GM18499 (cell line): ENCODE results near the gene EMILIN2.

Source experiments
- ATAC-seq: cut with Tn5 transposase; IDR thresholded peaks from one replicate; pipeline ENCODE4 v1.9.1; 2021; ENCODE audit warnings: moderate number of reproducible peaks; ENCODE audit not compliant: insufficient read depth, unreplicated experiment

Gene EMILIN2

DNA sequence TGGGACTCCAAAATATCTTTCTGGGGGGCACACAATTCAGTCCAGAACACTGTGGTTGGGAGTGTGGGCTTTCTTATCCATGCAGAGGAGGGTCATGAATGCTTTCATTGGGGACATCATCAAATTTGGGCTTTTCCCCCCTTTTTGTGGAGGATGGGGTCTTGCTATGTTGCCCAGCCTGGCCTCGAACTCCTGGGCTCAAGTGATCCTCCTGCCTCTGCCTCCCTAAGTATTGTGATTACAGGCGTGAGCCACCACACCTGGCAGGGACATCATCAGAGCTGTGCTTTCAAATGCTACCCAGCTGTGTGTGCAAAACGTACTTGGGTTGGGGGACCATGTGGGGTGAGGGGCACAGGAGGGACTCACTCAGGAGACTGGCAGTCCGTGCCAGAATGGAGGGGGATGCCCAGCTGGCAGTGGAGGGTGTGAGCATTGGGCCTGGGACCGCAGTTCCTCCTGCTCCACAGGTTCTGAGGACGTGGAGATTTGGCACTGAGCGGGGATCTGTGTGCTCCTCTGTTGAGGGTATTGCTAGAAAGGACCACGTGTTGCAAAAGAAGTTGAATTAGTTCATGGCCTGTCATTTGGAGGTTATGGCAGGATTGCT, 24.4 kb downstream of the EMILIN2 start:
- no peak for ATAC-seq

- no peak for ATAC-seq
Observed at GRCh38 chr18:2872095-2872494, 25.3 kb downstream of the EMILIN2 start.

GRCh38 chr18:2874765-2875164, 28.0 kb downstream of the EMILIN2 start:
- ATAC-seq, result no peak

GRCh38 chr18:2878656-2879330, 32.0 kb downstream of the EMILIN2 start:
- ATAC-seq, result no peak

GRCh38 chr18:2879889-2880288, 33.1 kb downstream of the EMILIN2 start:
- ATAC-seq, result no peak

DNA sequence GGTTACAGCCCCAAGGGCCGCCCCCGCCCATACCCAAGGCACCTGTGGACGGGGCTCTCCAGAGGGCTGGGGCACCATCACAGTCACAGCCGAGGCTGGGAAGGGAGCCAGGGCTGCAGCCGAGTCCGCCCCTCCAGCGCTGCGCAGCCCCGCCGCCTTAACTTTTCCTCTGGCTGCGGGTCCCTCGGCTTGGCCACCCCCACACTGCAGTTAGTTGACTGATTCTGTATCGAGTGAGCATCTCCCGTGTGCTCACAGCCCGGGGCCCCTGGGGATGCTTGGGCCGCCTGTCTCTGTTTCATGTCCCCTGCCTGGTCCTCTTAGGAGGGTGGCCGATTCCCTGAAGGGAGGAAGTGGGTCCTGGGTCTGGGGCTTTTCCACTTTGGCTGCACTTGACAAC, 33.7 kb downstream of the EMILIN2 start:
- ATAC-seq, result no peak

- ATAC-seq, result no peak
Observed at GRCh38 chr18:2881088-2881839, 34.5 kb downstream of the EMILIN2 start.

DNA sequence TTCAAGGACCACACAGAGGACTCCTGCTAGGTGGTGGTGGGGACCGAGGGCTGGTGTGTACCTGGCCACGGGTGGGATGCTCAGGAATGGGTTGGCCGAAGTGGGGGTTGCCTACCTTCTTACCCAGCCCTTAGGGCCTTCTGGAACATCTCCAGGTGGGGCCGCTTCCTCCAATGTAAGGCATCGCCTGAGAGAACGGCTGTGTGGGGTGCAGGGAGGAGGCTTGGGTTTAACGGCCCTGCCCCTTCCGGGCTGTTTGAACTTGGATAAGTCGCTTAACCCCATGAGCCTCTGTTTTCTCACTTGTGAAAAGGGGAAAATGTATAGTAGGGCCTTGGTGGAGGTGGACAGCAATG, 35.0 kb downstream of the EMILIN2 start:
- ATAC-seq, result no peak

- no peak for ATAC-seq
Observed at GRCh38 chr18:2882201-2882600, 35.4 kb downstream of the EMILIN2 start.

GRCh38 chr18:2883076-2883735, 36.4 kb downstream of the EMILIN2 start:
- ATAC-seq, result peak; percentile 76

- ATAC-seq, result no peak
Observed at GRCh38 chr18:2884706-2885285, 38.0 kb downstream of the EMILIN2 start.

DNA sequence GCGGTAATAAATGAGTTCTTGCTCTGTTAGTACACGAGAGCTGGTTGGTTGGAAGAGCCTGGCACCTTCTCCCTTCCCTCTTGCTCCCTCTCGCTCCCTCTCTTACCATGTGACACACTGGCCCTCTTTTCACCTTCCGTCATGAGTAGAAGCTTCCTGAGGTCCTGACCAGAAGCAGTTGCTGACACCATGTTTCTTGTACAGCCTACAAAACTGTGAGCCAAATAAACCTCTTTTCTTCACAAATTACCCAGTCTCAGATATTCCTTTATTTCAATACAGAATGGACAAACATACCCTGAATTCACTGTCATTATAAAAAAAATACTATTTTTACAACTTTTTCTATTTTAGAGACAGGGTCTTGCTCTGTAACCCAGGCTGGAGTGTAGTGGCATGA, 40.7 kb downstream of the EMILIN2 start:
- no peak for ATAC-seq

- no peak for ATAC-seq
Observed at GRCh38 chr18:2889761-2890192, 43.0 kb downstream of the EMILIN2 start.

- no peak for ATAC-seq
Observed at GRCh38 chr18:2890606-2891005, 43.8 kb downstream of the EMILIN2 start.

DNA sequence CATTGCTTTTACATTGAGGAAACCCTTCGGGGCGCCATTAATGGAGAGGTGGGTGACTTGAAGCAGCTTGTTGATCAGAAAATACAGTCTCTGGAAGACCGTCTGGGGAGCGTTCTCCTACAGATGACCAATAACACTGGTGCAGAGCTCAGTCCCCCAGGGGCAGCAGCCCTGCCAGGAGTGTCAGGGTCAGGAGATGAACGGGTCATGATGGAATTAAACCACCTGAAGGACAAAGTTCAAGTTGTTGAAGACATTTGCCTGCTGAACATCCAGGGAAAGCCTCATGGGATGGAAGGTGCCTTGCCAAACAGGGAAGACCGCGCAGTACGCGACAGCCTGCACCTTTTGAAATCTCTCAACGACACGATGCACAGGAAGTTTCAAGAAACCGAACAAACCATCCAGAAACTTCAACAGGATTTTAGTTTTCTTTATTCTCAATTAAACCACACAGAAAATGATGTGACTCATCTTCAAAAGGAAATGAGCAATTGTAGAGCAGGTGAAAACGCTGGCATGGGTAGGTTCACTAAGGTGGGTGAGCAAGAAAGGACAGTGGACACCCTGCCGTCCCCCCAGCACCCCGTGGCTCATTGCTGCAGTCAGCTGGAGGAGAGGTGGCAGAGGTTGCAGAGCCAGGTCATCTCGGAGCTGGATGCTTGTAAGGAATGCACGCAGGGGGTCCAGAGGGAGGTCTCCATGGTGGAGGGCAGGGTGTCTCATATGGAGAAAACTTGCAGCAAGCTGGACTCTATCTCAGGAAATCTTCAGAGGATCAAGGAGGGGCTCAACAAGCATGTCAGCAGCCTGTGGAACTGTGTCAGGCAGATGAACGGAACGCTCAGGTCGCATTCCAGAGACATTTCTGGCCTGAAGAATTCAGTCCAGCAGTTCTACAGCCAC, 45.0 kb downstream of the EMILIN2 start:
- ATAC-seq, result no peak

DNA sequence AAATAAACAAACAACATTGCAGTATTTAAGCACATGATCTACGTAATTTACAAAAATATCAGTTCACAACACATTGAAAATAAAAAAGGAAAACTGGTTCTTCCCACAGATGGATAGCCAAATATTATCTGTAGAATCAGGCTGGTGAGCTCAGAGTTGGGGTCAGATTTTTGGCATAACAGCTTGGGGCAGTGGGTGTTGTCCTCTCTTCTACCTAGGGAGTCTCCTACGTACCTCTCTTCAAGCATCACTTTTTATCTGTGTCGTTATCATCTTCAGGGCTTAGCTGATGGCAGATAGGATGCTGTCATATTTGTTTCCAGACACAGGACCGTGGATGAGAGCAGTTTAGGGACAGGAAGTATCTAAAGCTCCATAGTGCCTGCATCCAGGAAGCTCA, 46.2 kb downstream of the EMILIN2 start:
- no peak for ATAC-seq

DNA sequence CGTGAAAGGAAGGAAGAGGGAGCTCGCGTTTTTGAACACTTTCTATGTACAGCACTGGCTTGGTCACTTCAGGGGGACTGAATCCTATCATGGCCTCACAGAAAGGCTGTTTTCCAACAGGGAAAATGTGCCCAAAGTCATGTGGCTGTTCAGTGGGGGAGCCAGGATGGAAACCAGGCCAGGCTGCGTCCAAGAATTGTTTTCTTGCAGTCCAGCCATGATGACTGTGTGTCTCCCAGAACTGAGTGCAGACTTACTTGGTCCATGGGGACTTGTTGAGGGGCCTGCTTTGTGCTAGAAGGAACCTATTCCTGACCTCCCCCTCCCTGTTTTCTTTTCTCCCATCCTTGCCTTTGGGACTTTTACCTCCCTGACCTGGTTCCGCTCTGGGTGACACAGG, 46.9 kb downstream of the EMILIN2 start:
- ATAC-seq, result no peak

DNA sequence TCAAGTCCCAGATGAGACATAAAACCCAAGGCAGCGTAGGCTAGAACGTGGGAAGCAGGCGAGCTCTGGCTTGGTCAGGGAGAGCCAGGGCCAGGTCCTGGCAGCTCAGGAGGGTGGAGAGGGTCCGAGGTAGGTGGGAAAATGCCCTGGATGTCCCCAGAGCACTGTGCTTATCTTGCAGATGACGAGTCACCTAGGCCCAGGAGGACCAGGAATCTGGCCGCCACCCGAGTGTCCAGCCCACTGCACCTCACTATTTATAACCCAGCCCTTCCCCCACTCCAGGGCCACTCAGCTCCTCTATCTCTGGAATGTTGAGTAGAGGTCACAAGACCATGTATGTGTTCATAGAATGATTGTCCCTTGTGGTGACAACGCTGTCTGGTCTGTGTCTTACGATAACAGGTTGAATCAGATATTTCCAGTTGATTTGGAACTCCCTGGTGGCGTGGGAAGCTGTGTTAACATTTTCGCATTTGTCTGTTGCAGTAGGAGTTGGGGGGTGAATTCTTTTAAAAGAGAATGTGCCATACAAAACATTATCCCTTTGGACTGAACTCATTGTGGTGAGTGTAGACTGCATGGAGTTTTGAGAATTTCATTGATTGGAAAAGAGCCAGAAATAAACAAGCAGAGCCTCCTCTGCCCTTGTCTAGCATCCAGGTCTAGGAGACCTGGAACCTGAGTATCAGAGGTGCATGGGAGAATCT, 47.5 kb downstream of the EMILIN2 start:
- no peak for ATAC-seq

DNA sequence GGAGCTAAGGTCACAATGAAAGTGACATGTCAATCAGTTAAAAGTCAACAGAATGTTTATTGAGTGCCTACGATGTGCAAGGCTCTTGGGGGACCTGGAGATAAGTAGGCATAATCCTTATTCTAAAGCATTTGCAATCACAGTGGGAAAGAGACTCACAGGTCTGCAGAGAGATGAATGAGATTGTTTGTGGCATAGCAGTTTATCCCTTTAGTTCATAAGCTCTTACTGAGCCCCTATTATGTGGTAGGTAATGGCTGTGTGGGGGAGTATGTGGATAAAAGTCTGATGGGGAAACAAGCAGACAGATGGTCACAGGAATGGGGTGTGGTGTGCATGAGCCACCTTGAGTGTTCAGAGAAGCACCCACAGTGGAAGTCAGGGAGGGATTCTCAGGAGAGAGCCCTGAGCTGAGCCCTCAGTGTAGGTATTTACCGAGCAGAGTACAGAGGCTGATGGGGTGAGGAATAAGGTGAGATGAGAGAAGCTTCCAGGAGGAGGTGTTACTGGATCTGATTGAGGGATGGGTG, 48.1 kb downstream of the EMILIN2 start:
- no peak for ATAC-seq
